GM23338 (cell line): Measurements from ENCODE around the gene CLUH. TPM values are rescaled to one million over a fixed set of nuclear protein-coding genes. Genes with fewer than 3 reads are reported as not detected.

ENCODE experiments used
- ATAC-seq: fragments of 200-7000 bp; cut with Tn5 transposase; 3 replicates; pipeline ENCODE4 v1.9.1; 2020
- DNase-seq: peaks from one replicate; pipeline ENCODE4 v3.0.0-alpha.2; 2015; ENCODE audit warnings: low spot score
- H2AFZ ChIP-seq: fragments of 200-600 bp; sonication (generic); 2 replicates; pipeline ENCODE4 v1.8.0; 2016; ENCODE audit warnings: antibody characterized with exemption, mild to moderate bottlenecking, moderate library complexity
- H3F3A ChIP-seq: fragments of 200-600 bp; sonication (generic); replicated peaks from 2 replicates; pipeline ENCODE4 v1.8.0; 2017; ENCODE audit warnings: antibody characterized with exemption, mixed run types, low read depth
- H3K27ac ChIP-seq: fragments of 200-600 bp; sonication (generic); 2 replicates; pipeline ENCODE4 v1.6.1; 2016; ENCODE audit warnings: low read depth
- H3K27me3 ChIP-seq: fragments of 200-600 bp; sonication (generic); 2 replicates; pipeline ENCODE4 v1.8.0; 2016; ENCODE audit warnings: mild to moderate bottlenecking, mixed run types, moderate library complexity; ENCODE audit not compliant: insufficient read depth
- H3K36me3 ChIP-seq: fragments of 200-600 bp; sonication (generic); 2 replicates; pipeline ENCODE4 v1.8.0; 2016; ENCODE audit warnings: mild to moderate bottlenecking; ENCODE audit not compliant: insufficient read depth
- H3K4me1 ChIP-seq: fragments of 200-600 bp; sonication (generic); 2 replicates; pipeline ENCODE4 v1.8.0; 2016; ENCODE audit warnings: mild to moderate bottlenecking, moderate library complexity; ENCODE audit not compliant: insufficient read depth
- H3K4me2 ChIP-seq: fragments of 200-600 bp; sonication (generic); 2 replicates; pipeline ENCODE4 v1.7.1; 2017; ENCODE audit warnings: mixed run types
- H3K4me3 ChIP-seq: fragments of 200-600 bp; sonication (generic); 2 replicates; pipeline ENCODE4 v1.6.1; 2016; ENCODE audit warnings: mixed run types
- H3K79me2 ChIP-seq: fragments of 200-600 bp; sonication (generic); replicated peaks from 2 replicates; pipeline ENCODE4 v1.8.0; 2017; ENCODE audit warnings: mild to moderate bottlenecking; ENCODE audit not compliant: insufficient read depth
- H3K9me2 ChIP-seq: fragments of 200-600 bp; sonication (generic); 2 replicates; pipeline ENCODE4 v1.8.0; 2017; ENCODE audit not compliant: insufficient read depth
- H4K20me1 ChIP-seq: fragments of 200-600 bp; sonication (generic); replicated peaks from 2 replicates; pipeline ENCODE4 v1.8.0; 2017; ENCODE audit warnings: mild to moderate bottlenecking; ENCODE audit not compliant: insufficient read depth
- H3K27ac Mint-ChIP-seq: 2 replicates; pipeline ENCODE4 v1.8.0; 2020; ENCODE audit warnings: inconsistent platforms, mild to moderate bottlenecking, moderate library complexity, mixed read lengths
- H3K27me3 Mint-ChIP-seq: 3 replicates; pipeline ENCODE4 v1.8.0; 2022; ENCODE audit warnings: low read depth, mild to moderate bottlenecking, moderate library complexity, mixed read lengths, inconsistent platforms; ENCODE audit not compliant: insufficient read depth, poor library complexity
- H3K36me3 Mint-ChIP-seq: 3 replicates; pipeline ENCODE4 v1.8.0; 2021; ENCODE audit warnings: low read depth, mild to moderate bottlenecking, inconsistent platforms, moderate library complexity, mixed read lengths
- H3K4me1 Mint-ChIP-seq: 3 replicates; pipeline ENCODE4 v1.8.0; 2020; ENCODE audit warnings: mild to moderate bottlenecking, inconsistent platforms, mixed read lengths
- H3K4me3 Mint-ChIP-seq: 3 replicates; pipeline ENCODE4 v1.8.0; 2021; ENCODE audit warnings: moderate library complexity, mild to moderate bottlenecking, inconsistent platforms, mixed read lengths
- H3K9me3 Mint-ChIP-seq: 3 replicates; pipeline ENCODE4 v1.8.0; 2020; ENCODE audit warnings: moderate library complexity, mild to moderate bottlenecking, inconsistent platforms, mixed read lengths
- CREB1 ChIP-seq: fragments of 250-450 bp; sonication (Bioruptor Pico); IDR thresholded peaks from 2 replicates; pipeline ENCODE4 v1.5.0; 2020; ENCODE audit warnings: low read depth, mild to moderate bottlenecking, moderate library complexity
- CTCF ChIP-seq, 2 experiments: fragments of 200-600 bp in 1 of 2; sonication (generic) in 1 of 2; conservative IDR thresholded peaks; 2 replicates each; pipeline versions ENCODE4 v1.5.1 to v1.6.1; 2016 to 2017; ENCODE audit warnings: antibody characterized with exemption in 2 of 2, low read depth in 2 of 2, mild to moderate bottlenecking in 2 of 2, moderate library complexity in 1 of 2
- EZH2phosphoT487 ChIP-seq: fragments of 200-600 bp; sonication (generic); IDR thresholded peaks from one replicate; pipeline ENCODE4 v1.8.1; 2018; ENCODE audit warnings: antibody characterized with exemption; ENCODE audit not compliant: unreplicated experiment
- JUNB ChIP-seq: IDR thresholded peaks from one replicate; pipeline ENCODE4 v1.6.1; 2016; ENCODE audit warnings: antibody characterized with exemption; ENCODE audit not compliant: unreplicated experiment
- NANOG ChIP-seq: IDR thresholded peaks from 2 replicates; pipeline ENCODE4 v1.6.1; 2016; ENCODE audit warnings: antibody characterized with exemption, borderline replicate concordance
- POLR2AphosphoS5 ChIP-seq: IDR thresholded peaks from 2 replicates; pipeline ENCODE4 v1.6.1; 2016; ENCODE audit warnings: antibody characterized with exemption, low read depth
- REST ChIP-seq: IDR thresholded peaks from one replicate; pipeline ENCODE4 v1.6.1; 2018; ENCODE audit warnings: antibody characterized with exemption; ENCODE audit not compliant: unreplicated experiment
- ZNF114 ChIP-seq: fragments of 250-450 bp; sonication (Bioruptor Pico); IDR thresholded peaks from 2 replicates; pipeline ENCODE4 v1.5.0; 2020; ENCODE audit warnings: mild to moderate bottlenecking, moderate library complexity
- ZNF331 ChIP-seq: fragments of 250-450 bp; sonication (Bioruptor Pico); IDR thresholded peaks from 2 replicates; pipeline ENCODE4 v1.5.0; 2020; ENCODE audit warnings: low read depth, mild to moderate bottlenecking, moderate library complexity
- polyA plus RNA-seq: library from polyadenylated mRNA; unstranded; fragments of >200 nt; fragmentation: Nextera tagmentation; extraction: Ambion mirVana; gene quantifications from 2 replicates; pipeline ENCODE4 v1.2.1, GENCODE V29; 2016
- total RNA-seq: library from RNA; depleted of rRNA; stranded (reverse); fragments of >200 nt; shearing (Covaris generic); gene quantifications from 2 replicates; pipeline ENCODE4 v1.2.3, GENCODE V29; 2014
- TF ChIP-seq, protein P1 (sequence below): fragments of 250-450 bp; sonication (Bioruptor Pico); IDR thresholded peaks from 2 replicates; pipeline ENCODE4 v1.5.0; 2020; ENCODE audit warnings: mild to moderate bottlenecking, moderate library complexity

Gene CLUH
- total and polyA plus RNA-seq, 2 experiments from 2014 or later = 23.5 to 90.0 TPM

- TF ChIP-seq, protein P1, sequence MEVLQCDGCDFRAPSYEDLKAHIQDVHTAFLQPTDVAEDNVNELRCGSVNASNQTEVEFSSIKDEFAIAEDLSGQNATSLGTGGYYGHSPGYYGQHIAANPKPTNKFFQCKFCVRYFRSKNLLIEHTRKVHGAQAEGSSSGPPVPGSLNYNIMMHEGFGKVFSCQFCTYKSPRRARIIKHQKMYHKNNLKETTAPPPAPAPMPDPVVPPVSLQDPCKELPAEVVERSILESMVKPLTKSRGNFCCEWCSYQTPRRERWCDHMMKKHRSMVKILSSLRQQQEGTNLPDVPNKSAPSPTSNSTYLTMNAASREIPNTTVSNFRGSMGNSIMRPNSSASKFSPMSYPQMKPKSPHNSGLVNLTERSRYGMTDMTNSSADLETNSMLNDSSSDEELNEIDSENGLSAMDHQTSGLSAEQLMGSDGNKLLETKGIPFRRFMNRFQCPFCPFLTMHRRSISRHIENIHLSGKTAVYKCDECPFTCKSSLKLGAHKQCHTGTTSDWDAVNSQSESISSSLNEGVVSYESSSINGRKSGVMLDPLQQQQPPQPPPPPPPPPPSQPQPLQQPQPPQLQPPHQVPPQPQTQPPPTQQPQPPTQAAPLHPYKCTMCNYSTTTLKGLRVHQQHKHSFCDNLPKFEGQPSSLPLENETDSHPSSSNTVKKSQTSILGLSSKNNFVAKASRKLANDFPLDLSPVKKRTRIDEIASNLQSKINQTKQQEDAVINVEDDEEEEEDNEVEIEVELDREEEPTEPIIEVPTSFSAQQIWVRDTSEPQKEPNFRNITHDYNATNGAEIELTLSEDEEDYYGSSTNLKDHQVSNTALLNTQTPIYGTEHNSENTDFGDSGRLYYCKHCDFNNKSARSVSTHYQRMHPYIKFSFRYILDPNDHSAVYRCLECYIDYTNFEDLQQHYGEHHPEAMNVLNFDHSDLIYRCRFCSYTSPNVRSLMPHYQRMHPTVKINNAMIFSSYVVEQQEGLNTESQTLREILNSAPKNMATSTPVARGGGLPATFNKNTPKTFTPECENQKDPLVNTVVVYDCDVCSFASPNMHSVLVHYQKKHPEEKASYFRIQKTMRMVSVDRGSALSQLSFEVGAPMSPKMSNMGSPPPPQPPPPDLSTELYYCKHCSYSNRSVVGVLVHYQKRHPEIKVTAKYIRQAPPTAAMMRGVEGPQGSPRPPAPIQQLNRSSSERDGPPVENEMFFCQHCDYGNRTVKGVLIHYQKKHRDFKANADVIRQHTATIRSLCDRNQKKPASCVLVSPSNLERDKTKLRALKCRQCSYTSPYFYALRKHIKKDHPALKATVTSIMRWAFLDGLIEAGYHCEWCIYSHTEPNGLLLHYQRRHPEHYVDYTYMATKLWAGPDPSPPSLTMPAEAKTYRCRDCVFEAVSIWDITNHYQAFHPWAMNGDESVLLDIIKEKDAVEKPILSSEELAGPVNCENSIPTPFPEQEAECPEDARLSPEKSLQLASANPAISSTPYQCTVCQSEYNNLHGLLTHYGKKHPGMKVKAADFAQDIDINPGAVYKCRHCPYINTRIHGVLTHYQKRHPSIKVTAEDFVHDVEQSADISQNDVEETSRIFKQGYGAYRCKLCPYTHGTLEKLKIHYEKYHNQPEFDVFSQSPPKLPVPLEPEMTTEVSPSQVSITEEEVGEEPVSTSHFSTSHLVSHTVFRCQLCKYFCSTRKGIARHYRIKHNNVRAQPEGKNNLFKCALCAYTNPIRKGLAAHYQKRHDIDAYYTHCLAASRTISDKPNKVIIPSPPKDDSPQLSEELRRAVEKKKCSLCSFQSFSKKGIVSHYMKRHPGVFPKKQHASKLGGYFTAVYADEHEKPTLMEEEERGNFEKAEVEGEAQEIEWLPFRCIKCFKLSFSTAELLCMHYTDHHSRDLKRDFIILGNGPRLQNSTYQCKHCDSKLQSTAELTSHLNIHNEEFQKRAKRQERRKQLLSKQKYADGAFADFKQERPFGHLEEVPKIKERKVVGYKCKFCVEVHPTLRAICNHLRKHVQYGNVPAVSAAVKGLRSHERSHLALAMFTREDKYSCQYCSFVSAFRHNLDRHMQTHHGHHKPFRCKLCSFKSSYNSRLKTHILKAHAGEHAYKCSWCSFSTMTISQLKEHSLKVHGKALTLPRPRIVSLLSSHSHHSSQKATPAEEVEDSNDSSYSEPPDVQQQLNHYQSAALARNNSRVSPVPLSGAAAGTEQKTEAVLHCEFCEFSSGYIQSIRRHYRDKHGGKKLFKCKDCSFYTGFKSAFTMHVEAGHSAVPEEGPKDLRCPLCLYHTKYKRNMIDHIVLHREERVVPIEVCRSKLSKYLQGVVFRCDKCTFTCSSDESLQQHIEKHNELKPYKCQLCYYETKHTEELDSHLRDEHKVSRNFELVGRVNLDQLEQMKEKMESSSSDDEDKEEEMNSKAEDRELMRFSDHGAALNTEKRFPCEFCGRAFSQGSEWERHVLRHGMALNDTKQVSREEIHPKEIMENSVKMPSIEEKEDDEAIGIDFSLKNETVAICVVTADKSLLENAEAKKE = no peak
- no peak for TF ChIP-seq JUNB
Measured at GRCh38 chr17:2710803-2711607, 559 bp downstream of the CLUH start (continued).

DNA sequence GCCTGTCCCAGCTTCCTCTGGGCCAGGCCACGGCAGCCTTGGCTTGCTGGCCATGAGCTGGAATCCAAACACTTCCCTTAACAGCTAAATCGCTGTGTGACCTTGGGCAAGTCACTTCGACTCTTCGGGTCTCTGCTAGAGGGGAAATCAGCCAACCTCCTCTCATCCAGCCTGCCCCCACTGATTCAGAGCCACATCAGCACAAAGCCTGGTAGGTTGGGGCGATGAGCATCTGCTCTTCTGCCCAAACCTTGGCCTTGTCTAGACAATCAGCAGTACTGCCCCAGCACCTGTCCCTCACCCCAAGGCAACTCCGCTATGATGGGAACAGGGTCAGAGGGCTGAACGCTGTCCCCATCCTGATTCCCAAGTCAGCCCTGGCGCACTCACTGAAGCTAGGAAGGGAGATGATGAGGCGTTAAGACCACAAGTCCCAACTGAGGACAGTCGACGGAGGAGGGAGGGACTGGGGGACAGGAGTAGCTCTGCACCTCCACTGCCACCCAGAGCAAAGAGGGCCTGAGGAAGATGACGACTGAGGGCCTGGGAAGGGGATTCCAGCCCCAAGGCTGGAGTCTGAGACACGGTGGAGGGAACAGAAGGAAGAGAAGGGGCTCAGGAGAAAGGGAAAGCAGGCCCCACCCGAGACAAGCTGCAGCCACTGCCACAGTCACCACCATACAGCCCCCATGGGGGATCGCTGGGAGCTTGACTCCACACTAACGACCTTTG, 1.3 kb downstream of the CLUH start:
- no peak for DNase-seq
- Histone ChIP-seq H2AFZ (peak overlapping the region; percentile 56; the same call in 1 of the 2 replicates), H3K27ac (no peak overlapping the region), H3K27me3 (peaks cover 22% of the 10 kb centered on the region; the same call in 1 of the 2 replicates), H3K4me1 (peaks cover 32% of the 10 kb centered on the region), H4K20me1 (peaks cover 10% of the 10 kb centered on the region), H3K79me2 (peaks cover 57% of the 10 kb centered on the region), H3K9me2 (no peaks in the 10 kb centered on the region), H3K4me3 (peak overlapping the region; percentile 74), H3F3A (peaks cover 19% of the 10 kb centered on the region; the same call in 1 of the 2 replicates), H3K36me3 (no peaks in the 10 kb centered on the region), H3K4me2 (peak overlapping the region; percentile 92)
- Mint-ChIP-seq H3K4me1 (peaks cover 43% of the 10 kb centered on the region), H3K27me3 (peaks cover 23% of the 10 kb centered on the region), H3K9me3 (no peaks in the 10 kb centered on the region), H3K4me3 (peak overlapping the region; percentile 84), H3K36me3 (no peaks in the 10 kb centered on the region; the same call in 2 of the 3 replicates), H3K27ac (no peak overlapping the region; the same call in 1 of the 2 replicates)
- ATAC-seq = no peak
- TF ChIP-seq CTCF (conservative IDR thresholded peaks at IDR 0.05; ENCODE audit: low read depth in 2 of 2) (no peak), ZNF114 (CRISPR knock-in tag) (no peak), REST (no peak), EZH2phosphoT487 (no peak), ZNF331 (no peak), NANOG (no peak), CREB1 (CRISPR knock-in tag) (no peak), POLR2AphosphoS5 (no peak)
